SK-N-SH (cell line): ENCODE measurements around the gene VPS8. TPM values are rescaled to one million over a fixed set of nuclear protein-coding genes. Genes with fewer than 3 reads are reported as not detected.

Experiments
- CTCF ChIA-PET: fragments of 300-600, 350-600 bp; formaldehyde crosslinking; extraction: SDS; loops from one replicate; lab custom pipeline; 2021; lab: Yijun Ruan, JAX
- POLR2A ChIA-PET: fragments of 350-600 bp; sonication (Branson Sonifier 250); formaldehyde crosslinking; extraction: SDS; loops from one replicate; lab custom pipeline; 2020; ENCODE audit warnings: antibody characterized with exemption, inconsistent platforms; lab: Yijun Ruan, JAX
- DNase-seq: peaks from one replicate; pipeline ENCODE4 v3.0.0; 2012
- H2AFZ ChIP-seq: fragments of 200-600 bp; sonication (generic); 2 replicates; pipeline ENCODE4 v1.8.1; 2016; ENCODE audit warnings: antibody characterized with exemption, mild to moderate bottlenecking, low read depth
- H3F3A ChIP-seq: fragments of 200-600 bp; sonication (generic); replicated peaks from 2 replicates; pipeline ENCODE3; 2016; ENCODE audit warnings: antibody characterized with exemption, mild to moderate bottlenecking; ENCODE audit not compliant: insufficient read depth
- H3K27ac ChIP-seq, 2 experiments: fragments of 200-500 bp in 1 of 2; fragments of 200-600 bp in 1 of 2; sonication (Bioruptor generic) in 1 of 2; sonication (generic), shearing (Covaris generic) in 1 of 2; 2 replicates each; pipeline versions ENCODE4 v1.5.1 to v1.6.1; 2014 to 2016; ENCODE audit warnings: low read depth in 2 of 2, inconsistent platforms in 1 of 2, low read length in 1 of 2, mild to moderate bottlenecking in 1 of 2, mixed read lengths in 1 of 2
- H3K27me3 ChIP-seq: fragments of 200-600 bp; sonication (generic), shearing (Covaris generic); 2 replicates; pipeline ENCODE4 v1.6.1; 2016; ENCODE audit warnings: mixed run types; ENCODE audit not compliant: insufficient read depth
- H3K36me3 ChIP-seq, 2 experiments: fragments of 200-500 bp in 1 of 2; fragments of 200-600 bp in 1 of 2; sonication (Bioruptor generic) in 1 of 2; sonication (generic) in 1 of 2; replicated peaks in 1 of 2; 2 replicates each; pipeline versions ENCODE3 to v1.5.1; 2014 to 2016; ENCODE audit warnings: low read length in 1 of 2, mild to moderate bottlenecking in 1 of 2; ENCODE audit not compliant: insufficient read depth in 2 of 2, control insufficient read depth in 1 of 2
- H3K4me1 ChIP-seq, 2 experiments: fragments of 200-500 bp in 1 of 2; fragments of 200-600 bp in 1 of 2; sonication (Bioruptor generic) in 1 of 2; sonication (generic), shearing (Covaris generic) in 1 of 2; 2 replicates each; pipeline versions ENCODE4 v1.5.1 to v1.6.1; 2014 to 2016; ENCODE audit warnings: low read depth in 1 of 2, low read length in 1 of 2, mixed run types in 1 of 2; ENCODE audit not compliant: insufficient read depth in 2 of 2, control insufficient read depth in 1 of 2
- H3K4me2 ChIP-seq: fragments of 200-600 bp; sonication (generic), shearing (Covaris generic); 2 replicates; pipeline ENCODE4 v1.6.1; 2017; ENCODE audit warnings: mixed run types
- H3K4me3 ChIP-seq, 2 experiments: fragments of 200-500 bp in 1 of 2; fragments of 200-600 bp in 1 of 2; sonication (Bioruptor generic) in 1 of 2; sonication (generic), shearing (Covaris generic) in 1 of 2; 2 replicates each; pipeline versions ENCODE4 v1.5.1 to v1.8.1; 2014 to 2016; ENCODE audit warnings: low read depth in 2 of 2, inconsistent platforms in 1 of 2, low read length in 1 of 2, mild to moderate bottlenecking in 1 of 2, mixed read lengths in 1 of 2, moderate library complexity in 1 of 2
- H3K79me2 ChIP-seq: fragments of 200-600 bp; sonication (generic); 2 replicates; pipeline ENCODE4 v1.8.1; 2017; ENCODE audit warnings: mild to moderate bottlenecking; ENCODE audit not compliant: insufficient read depth
- H3K9ac ChIP-seq: fragments of 200-600 bp; sonication (generic); 2 replicates; pipeline ENCODE4 v1.6.1; 2017; ENCODE audit warnings: mixed run types
- H3K9me2 ChIP-seq: fragments of 200-600 bp; sonication (generic); 2 replicates; pipeline ENCODE4 v1.6.1; 2017; ENCODE audit warnings: mixed run types
- H3K9me3 ChIP-seq: fragments of 200-600 bp; sonication (generic); 2 replicates; pipeline ENCODE4 v1.6.1; 2017; ENCODE audit warnings: mixed run types, mild to moderate bottlenecking, moderate library complexity
- H4K20me1 ChIP-seq: fragments of 200-600 bp; sonication (generic); 2 replicates; pipeline ENCODE4 v1.6.1; 2017; ENCODE audit warnings: mild to moderate bottlenecking, mixed run types; ENCODE audit not compliant: insufficient read depth
- CTCF ChIP-seq: fragments of 200-600 bp; sonication (generic); IDR thresholded peaks from 2 replicates; pipeline ENCODE4 v1.6.1; 2017; ENCODE audit warnings: antibody characterized with exemption, mild to moderate bottlenecking, moderate library complexity
- EP300 ChIP-seq, 2 experiments: IDR thresholded peaks; 2 replicates each; pipeline versions ENCODE4 v1.4.0 to v1.6.1; 2012; ENCODE audit warnings: borderline replicate concordance in 1 of 2, low read depth in 1 of 2, low read length in 1 of 2
- EZH2phosphoT487 ChIP-seq: fragments of 200-600 bp; sonication (generic); IDR thresholded peaks from 2 replicates; pipeline ENCODE4 v1.6.1; 2017; ENCODE audit warnings: low read depth, mixed run types, mild to moderate bottlenecking, antibody characterized with exemption, moderate library complexity, borderline replicate concordance
- FOXJ3 ChIP-seq: sonication (generic); formaldehyde crosslinking; IDR thresholded peaks from 2 replicates; pipeline ENCODE4 v1.5.1; 2020; ENCODE audit warnings: mild to moderate bottlenecking, missing genetic modification reagents
- GABPA ChIP-seq: IDR thresholded peaks from 2 replicates; pipeline ENCODE4 v1.4.0; 2012; ENCODE audit warnings: low read depth, mild to moderate bottlenecking
- JUND ChIP-seq: IDR thresholded peaks from 2 replicates; pipeline ENCODE4 v1.4.0; 2012
- MEF2A ChIP-seq: IDR thresholded peaks from 2 replicates; pipeline ENCODE4 v1.4.0; 2012; ENCODE audit warnings: low read depth, borderline replicate concordance
- NFIC ChIP-seq: IDR thresholded peaks from 2 replicates; pipeline ENCODE4 v1.4.0; 2012; ENCODE audit warnings: borderline replicate concordance
- NRF1 ChIP-seq: IDR thresholded peaks from 2 replicates; pipeline ENCODE4 v1.6.1; 2012; ENCODE audit warnings: low read depth, mild to moderate bottlenecking, low read length
- PBX3 ChIP-seq: IDR thresholded peaks from 2 replicates; pipeline ENCODE4; 2012
- RCOR1 ChIP-seq: fragments of 150-350 bp; IDR thresholded peaks from 2 replicates; pipeline ENCODE4 v1.6.1; 2017; ENCODE audit warnings: antibody characterized with exemption, low read length
- RFX5 ChIP-seq: IDR thresholded peaks from 2 replicates; pipeline ENCODE4 v1.6.1; 2012; ENCODE audit warnings: mild to moderate bottlenecking, improper control_type of control experiment, low read length
- RXRA ChIP-seq: IDR thresholded peaks from 2 replicates; pipeline ENCODE4 v1.4.0; 2012; ENCODE audit warnings: low read depth, mild to moderate bottlenecking, borderline replicate concordance
- SIN3A ChIP-seq: IDR thresholded peaks from 2 replicates; pipeline ENCODE4 v1.6.1; 2012; ENCODE audit warnings: low read depth, mild to moderate bottlenecking, low read length, moderate library complexity, borderline replicate concordance
- TEAD4 ChIP-seq: IDR thresholded peaks from 2 replicates; pipeline ENCODE4 v1.4.0; 2012; ENCODE audit warnings: mild to moderate bottlenecking, borderline replicate concordance; ENCODE audit not compliant: insufficient read depth
- YY1 ChIP-seq: IDR thresholded peaks from 2 replicates; pipeline ENCODE4 v1.4.0; 2012; ENCODE audit warnings: low read depth, mild to moderate bottlenecking
- ZBTB33 ChIP-seq: IDR thresholded peaks from 2 replicates; pipeline ENCODE4 v1.4.0; 2012; ENCODE audit warnings: low read depth, borderline replicate concordance
- WGBS: methylation state at CpG from one replicate; pipeline ENCODE4 v1.1.6; 2017; ENCODE audit warnings: low lambda C conversion rate; 5-methylcytosine and 5-hydroxymethylcytosine counted together
- polyA plus RNA-seq, 3 experiments: library from polyadenylated mRNA; depleted of rRNA; stranded (reverse); fragments of >200 nt; gene quantifications; 2 replicates each; pipeline ENCODE4 v1.2.3, GENCODE V29; 2012
- TF ChIP-seq, protein P1 (sequence below): IDR thresholded peaks from 2 replicates; pipeline ENCODE4 v1.4.0; 2012; ENCODE audit warnings: low read depth, borderline replicate concordance

Gene VPS8
- polyA plus RNA-seq, 1 of the 3 experiments (the other 2 are of a cell fraction): 12.8 TPM

- no peak overlapping the region for H3K4me3 ChIP-seq
- no peaks in the 10 kb centered on the region for H3K36me3 ChIP-seq
- DNase-seq: no peak
- no peak overlapping the region for H3K9ac ChIP-seq
- no peaks in the 10 kb centered on the region for H3K9me2 ChIP-seq
- no peaks in the 10 kb centered on the region for H4K20me1 ChIP-seq
- WGBS: 84% methylated on average over 7 of the region's 7 CpGs
- 0 out of 2 replicates have a peak, but pooled peaks cover 4% of the 10 kb centered on the region for H3K27me3 ChIP-seq
- ChIA-PET CTCF (interaction anchor here (0.7 to 1.9 kb wide), 2 partner anchors 20 to 412 kb away, joined by 3 to 5 read pairs; no protein-coding TSS in a partner anchor), POLR2A (no interaction called here)
- H3K4me2 ChIP-seq: no peak overlapping the region
- TF ChIP-seq, protein P1, sequence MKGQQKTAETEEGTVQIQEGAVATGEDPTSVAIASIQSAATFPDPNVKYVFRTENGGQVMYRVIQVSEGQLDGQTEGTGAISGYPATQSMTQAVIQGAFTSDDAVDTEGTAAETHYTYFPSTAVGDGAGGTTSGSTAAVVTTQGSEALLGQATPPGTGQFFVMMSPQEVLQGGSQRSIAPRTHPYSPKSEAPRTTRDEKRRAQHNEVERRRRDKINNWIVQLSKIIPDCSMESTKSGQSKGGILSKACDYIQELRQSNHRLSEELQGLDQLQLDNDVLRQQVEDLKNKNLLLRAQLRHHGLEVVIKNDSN: no peak
- no peak for TF ChIP-seq TEAD4
- TF ChIP-seq RXRA: no peak
- H3K79me2 ChIP-seq: no peaks in the 10 kb centered on the region
- H3F3A ChIP-seq: no peaks in the 10 kb centered on the region
- H3K4me1 ChIP-seq: peaks cover 0 to 13% of the 10 kb centered on the region in 2 experiments; a peak in 2 of 4 replicates
- no peak overlapping the region for H2AFZ ChIP-seq
- no peak overlapping the region for H3K27ac ChIP-seq
- no peaks in the 10 kb centered on the region for H3K9me3 ChIP-seq
These were observed 28.6 kb upstream of the VPS8 start for GRCh38 chr3:184783319-184783718.

- CTCF ChIA-PET: interaction anchor here (0.8 to 4.2 kb wide), 8 partner anchors 18 to 413 kb away, joined by 3 to 22 read pairs (median 4); no protein-coding TSS in a partner anchor
- Histone ChIP-seq H3K9ac (no peak overlapping the region), H4K20me1 (no peaks in the 10 kb centered on the region), H3K9me3 (no peaks in the 10 kb centered on the region), H3K9me2 (no peaks in the 10 kb centered on the region), H3K4me3 (no peak overlapping the region), H3K4me2 (no peak overlapping the region), H3K27me3 (0 out of 2 replicates have a peak, but pooled peaks cover 4% of the 10 kb centered on the region), H3K79me2 (no peaks in the 10 kb centered on the region), H2AFZ (no peak overlapping the region), H3K36me3 (no peaks in the 10 kb centered on the region), H3K27ac (no peak overlapping the region), H3F3A (no peaks in the 10 kb centered on the region), H3K4me1 (peaks cover 0 to 13% of the 10 kb centered on the region in 2 experiments; a peak in 2 of 4 replicates)
- no peak for TF ChIP-seq MEF2A
- no peak for TF ChIP-seq CTCF
- TF ChIP-seq NRF1: no peak
- no peak for TF ChIP-seq RCOR1
- TF ChIP-seq PBX3: no peak
- TF ChIP-seq RFX5: no peak
- TF ChIP-seq EZH2phosphoT487: no peak
- TF ChIP-seq JUND: no peak
- TF ChIP-seq SIN3A: no peak
- TF ChIP-seq YY1: no peak
- no peak for TF ChIP-seq ZBTB33
- no peak for TF ChIP-seq FOXJ3
- no peak for TF ChIP-seq NFIC
- no peak for TF ChIP-seq EP300 (IDR thresholded peaks at IDR 0.05; ENCODE audit: borderline replicate concordance in 1 of 2, low read depth in 1 of 2, low read length in 1 of 2)
- no peak for TF ChIP-seq GABPA
- peak; percentile 5 for DNase-seq
- 73% methylated on average over 13 of the region's 13 CpGs for WGBS
- POLR2A ChIA-PET: no interaction called here
These were observed 27.1 kb upstream of the VPS8 start for GRCh38 chr3:184784731-184785500.
